HG03378 (cell line): ENCODE results near the gene HBS1L.

ENCODE experiments used
- ATAC-seq: cut with Tn5 transposase; IDR thresholded peaks from one replicate; pipeline ENCODE4 v1.9.1; 2021; ENCODE audit warnings: mild to moderate bottlenecking, moderate library complexity; ENCODE audit not compliant: unreplicated experiment

The HBS1L gene

GRCh38 chr6:135002974-135003703 is 51.5 kb downstream of the HBS1L start:
- peak; percentile 94 for ATAC-seq

DNA sequence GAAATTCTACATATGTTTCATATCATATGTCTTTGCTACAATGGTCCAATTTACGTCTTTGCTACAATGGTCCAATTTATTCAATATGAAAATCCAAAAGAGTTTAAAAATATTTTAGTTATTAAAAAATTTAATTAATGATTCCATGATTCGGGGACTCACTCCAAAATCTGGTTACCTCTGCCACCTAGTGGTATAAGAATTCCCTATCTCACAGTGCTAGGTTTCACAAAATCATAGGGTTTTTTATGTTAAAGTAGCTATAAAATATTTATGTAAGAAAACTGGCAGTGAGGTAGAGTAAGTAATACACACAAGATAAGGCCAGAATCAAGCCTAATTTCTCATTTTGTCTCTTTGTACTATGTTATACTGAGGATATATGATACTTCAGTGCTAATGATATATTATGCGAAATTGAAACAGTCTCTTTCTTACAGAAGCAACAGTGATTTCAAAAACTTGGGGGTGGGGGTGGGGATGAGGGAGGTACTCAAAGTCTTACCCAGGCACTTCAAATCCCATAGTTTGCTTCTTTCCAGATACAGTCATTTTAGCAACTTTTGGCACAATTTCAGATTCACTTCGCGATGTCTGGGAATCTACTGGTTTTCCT is 52.3 kb downstream of the HBS1L start:
- peak; percentile 21 for ATAC-seq

- no peak for ATAC-seq
These were observed 55.5 kb downstream of the HBS1L start for GRCh38 chr6:134999107-134999506.

GRCh38 chr6:134997133-134997995 is 57.3 kb downstream of the HBS1L start:
- no peak for ATAC-seq

GRCh38 chr6:134995536-134995935 is 59.1 kb downstream of the HBS1L start:
- ATAC-seq, result no peak

DNA sequence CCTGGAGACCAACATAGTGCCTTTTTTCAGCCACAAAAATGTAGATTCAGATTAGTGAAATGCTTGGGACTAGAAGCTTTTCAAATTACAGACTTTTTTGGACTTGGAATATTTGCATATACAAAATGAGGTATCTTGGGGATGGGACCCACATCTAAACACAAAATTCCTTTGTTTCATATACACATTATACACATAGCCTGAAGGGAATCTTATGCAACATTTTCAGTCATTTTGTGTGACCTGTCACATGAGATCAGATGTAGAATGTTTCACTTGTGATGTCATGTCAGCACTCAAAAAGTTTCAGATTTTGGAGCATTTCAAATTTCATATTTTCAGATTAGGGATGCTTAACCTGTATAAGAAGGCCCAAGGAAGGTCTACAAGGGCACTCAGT is 60.2 kb downstream of the HBS1L start:
- no peak for ATAC-seq

DNA sequence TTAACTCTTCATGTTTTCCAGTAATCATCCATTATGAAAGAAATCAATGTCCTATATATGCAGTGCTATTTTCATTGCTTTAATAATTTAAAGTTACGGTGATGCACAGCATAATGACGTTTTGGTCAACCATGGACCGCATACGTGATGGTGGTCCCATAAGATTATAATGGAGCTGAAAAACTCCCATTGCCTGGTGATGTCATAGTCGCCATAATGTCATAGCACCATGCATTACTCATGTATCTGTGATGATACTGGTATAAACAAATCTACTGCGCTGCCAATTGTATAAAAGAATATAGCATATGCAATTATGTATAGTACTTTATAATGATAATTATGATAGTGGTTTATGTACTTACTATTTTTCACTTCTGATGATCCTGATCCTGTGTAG is 62.5 kb downstream of the HBS1L start:
- no peak for ATAC-seq

DNA sequence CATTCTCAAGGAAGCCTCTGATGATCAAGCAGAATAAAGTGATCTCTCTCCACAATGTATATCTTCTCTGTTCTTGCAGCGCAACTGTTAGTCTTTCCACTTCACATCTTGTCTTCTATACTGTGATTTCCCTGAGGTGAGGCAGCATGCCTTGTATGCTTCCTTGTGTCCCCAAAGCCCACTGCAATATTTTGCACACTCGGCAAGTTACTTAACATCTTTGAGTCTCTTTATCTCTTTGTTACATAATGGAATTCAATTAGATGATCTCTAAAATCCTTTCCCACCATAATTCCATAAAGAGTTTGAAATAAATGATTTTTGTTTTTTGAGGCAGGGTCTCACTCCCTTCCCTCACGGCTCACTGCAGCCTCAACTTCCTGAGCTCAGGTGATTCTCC is 64.4 kb downstream of the HBS1L start:
- no peak for ATAC-seq

- ATAC-seq, result no peak
These were observed 69.8 kb downstream of the HBS1L start for GRCh38 chr6:134984821-134985220.

GRCh38 chr6:134983823-134984222 is 70.8 kb downstream of the HBS1L start:
- ATAC-seq, result no peak

GRCh38 chr6:134982161-134982560 is 72.5 kb downstream of the HBS1L start:
- ATAC-seq, result no peak

DNA sequence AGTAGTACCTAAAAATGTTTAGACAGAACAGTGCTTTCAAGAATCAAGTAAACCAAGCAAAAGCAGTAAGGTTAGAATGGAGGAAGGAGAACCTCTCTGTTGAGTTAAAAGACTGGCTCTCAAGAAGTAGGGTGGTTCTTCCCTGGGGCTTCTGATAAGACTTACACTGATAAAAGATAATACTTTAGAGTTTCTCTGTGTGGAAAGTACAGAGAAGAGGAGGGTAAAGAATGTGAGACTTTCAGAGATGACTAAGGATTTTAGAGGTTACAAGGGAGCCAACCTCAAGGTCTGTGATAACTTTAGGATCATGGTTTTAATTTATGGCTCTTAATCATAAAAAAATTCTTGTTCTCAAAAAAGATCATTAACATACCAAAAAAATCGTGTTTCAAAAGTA is 73.8 kb downstream of the HBS1L start:
- no peak for ATAC-seq

DNA sequence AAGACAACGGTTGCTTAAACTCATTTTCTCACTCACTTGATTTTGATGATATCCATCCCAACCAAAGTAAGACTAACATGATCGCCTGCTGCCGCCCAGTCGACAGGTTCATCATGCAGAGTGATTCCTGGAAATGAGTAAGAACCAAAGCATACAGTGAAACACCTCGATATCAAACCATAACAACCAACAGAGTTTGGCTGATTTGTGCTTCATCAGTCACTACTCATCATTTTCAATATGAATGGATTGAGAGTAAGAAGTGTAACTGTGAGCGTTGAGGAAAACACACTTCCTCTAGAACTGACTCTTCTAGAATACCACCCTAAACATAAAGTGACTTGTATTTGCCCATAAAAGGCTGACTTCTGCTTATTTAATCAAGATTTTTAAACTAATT is 75.5 kb downstream of the HBS1L start:
- peak; percentile 89 for ATAC-seq

DNA sequence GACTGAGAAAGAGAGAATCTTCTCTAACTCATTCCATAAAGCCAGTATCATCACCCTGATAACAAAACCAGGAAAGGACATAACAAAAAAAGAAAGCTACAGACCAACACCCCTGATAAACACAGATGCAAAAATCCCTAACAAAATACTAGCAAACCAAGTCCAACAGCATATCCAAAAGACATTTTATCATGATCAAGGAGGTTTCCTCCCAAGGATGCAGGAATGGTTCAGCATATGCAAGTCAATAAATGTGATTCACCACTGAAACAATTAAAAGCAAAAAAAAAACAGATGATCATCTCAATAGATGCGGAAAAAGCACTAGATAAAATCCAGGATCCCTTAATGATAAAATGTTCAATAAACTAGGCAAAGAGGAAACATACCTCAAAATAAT is 80.3 kb downstream of the HBS1L start:
- no peak for ATAC-seq

DNA sequence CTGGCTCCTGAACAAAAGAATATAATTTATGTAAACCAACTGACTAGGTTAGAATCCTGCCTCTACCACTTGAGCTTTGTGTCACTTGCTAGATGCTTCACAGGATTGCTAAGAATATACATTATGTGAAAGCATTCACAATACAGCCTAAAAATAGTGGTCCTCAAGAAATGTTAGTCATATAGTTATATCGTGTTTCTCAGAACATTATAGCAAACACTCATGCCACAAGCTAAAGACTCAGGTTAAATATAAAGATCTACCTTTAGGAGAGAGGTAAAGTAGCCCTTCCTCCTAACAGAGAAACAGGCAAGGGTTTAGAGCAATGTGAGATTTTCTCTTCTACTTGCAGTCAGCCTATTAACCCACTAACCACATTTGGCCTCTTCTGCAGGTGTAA is 86.9 kb downstream of the HBS1L start:
- ATAC-seq, result no peak

- no peak for ATAC-seq
These were observed 90.0 kb downstream of the HBS1L start for GRCh38 chr6:134964451-134965203.

DNA sequence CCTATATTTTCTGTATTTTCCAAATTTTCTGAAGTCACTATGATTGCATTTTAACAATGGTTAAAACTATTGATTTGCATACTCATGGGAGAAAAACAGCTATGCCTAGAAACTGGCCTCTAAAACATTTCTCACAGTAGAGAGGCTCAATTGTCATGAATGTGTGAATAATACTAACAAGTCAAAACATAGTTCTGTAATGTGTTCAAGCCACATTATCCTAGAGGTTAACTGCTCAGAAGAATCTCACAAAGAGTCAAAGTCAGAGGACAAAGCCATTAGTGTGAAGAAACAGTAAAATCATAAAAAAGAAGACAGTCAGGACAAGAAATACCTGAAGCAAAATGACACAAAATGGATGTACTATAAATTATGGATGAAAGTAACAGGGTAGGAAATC is 92.2 kb downstream of the HBS1L start:
- no peak for ATAC-seq

- ATAC-seq, result no peak
These were observed 93.3 kb downstream of the HBS1L start for GRCh38 chr6:134961366-134961765.

DNA sequence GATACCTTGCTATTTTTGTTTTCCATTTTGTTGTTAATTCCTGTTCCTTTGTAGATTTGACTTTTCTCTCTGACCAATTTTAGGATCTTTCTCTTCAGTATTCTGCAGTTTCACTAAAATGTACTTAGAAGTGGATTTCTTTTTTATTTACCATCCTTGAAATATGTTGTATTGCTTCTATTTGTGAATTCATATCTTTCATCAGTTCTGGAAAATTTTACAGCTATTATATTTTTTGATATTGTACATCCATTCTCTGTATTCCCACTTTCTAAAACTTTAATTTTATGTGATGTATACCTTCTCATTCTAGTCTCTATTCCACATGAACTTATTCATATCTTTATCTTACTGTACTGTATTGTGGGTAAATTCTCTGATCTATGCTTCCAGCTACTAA is 95.0 kb downstream of the HBS1L start:
- ATAC-seq, result no peak

- no peak for ATAC-seq
These were observed 97.9 kb downstream of the HBS1L start for GRCh38 chr6:134956676-134957075.

DNA sequence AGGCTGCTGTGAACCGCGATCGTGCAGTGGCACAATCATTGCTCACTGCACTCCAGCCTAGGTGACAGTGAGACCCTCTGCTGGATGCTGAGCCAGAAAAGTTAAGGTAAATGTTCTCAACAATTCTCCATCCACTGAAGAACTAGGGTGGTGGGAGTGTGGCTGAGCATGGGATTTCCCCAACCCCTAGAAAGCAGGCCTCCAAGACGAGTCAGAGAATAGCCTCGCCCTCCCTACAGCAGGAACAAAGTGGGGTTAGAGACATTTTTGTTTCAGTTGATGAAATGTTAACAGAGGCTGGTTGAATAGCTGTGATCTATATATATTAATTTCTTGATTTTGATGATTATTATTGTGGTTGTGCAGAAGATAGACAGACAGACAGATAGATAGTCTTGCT is 98.6 kb downstream of the HBS1L start:
- ATAC-seq, result no peak
